Parathyroid adenoma (tissue), 2 donors: ENCODE data around the gene TRMT1.

Source experiments
- H2AFZ ChIP-seq: fragments of 300-600 bp; sonication (generic); one replicate; pipeline ENCODE4 v1.7.0; 2017; ENCODE audit warnings: antibody characterized with exemption, mild to moderate bottlenecking
- H3K27ac ChIP-seq: fragments of 300-600 bp; sonication (generic); one replicate; pipeline ENCODE4 v1.7.0; 2017
- H3K27me3 ChIP-seq: fragments of 300-600 bp; sonication (generic); one replicate; pipeline ENCODE4 v1.7.0; 2017; ENCODE audit warnings: low read length; ENCODE audit not compliant: control insufficient read depth, insufficient read depth
- H3K36me3 ChIP-seq: fragments of 300-600 bp; sonication (generic); one replicate; pipeline ENCODE4 v1.7.0; 2017; ENCODE audit warnings: low read length; ENCODE audit not compliant: control insufficient read depth, insufficient read depth
- H3K4me1 ChIP-seq: fragments of 300-600 bp; sonication (generic); one replicate; pipeline ENCODE4 v1.7.0; 2017; ENCODE audit warnings: control low read depth
- H3K4me2 ChIP-seq: fragments of 300-600 bp; sonication (generic); one replicate; pipeline ENCODE4 v1.7.0; 2017; ENCODE audit warnings: low read length
- H3K4me3 ChIP-seq: fragments of 300-600 bp; sonication (generic); one replicate; pipeline ENCODE4 v1.7.0; 2017; ENCODE audit warnings: low read depth, low read length
- H3K79me2 ChIP-seq: fragments of 300-600 bp; sonication (generic); one replicate; pipeline ENCODE4 v1.7.0; 2017; ENCODE audit warnings: control low read depth
- H3K9ac ChIP-seq: fragments of 300-600 bp; sonication (generic); one replicate; pipeline ENCODE4 v1.7.0; 2017; ENCODE audit warnings: mild to moderate bottlenecking
- H3K9me3 ChIP-seq: fragments of 300-600 bp; sonication (generic); one replicate; pipeline ENCODE4 v1.7.0; 2017; ENCODE audit warnings: low read length; ENCODE audit not compliant: control insufficient read depth
- CTCF ChIP-seq: fragments of 300-600 bp; sonication (generic); IDR thresholded peaks from one replicate; pipeline ENCODE4 v1.7.0; 2017; ENCODE audit warnings: antibody characterized with exemption, mild to moderate bottlenecking
- donor health status: primary hyperparathyroidism.

TRMT1 gene

GRCh38 chr19:13122980-13123957 is 6.7 kb upstream of the TRMT1 start:
- Histone ChIP-seq H3K4me1 (peaks cover 8% of the 10 kb centered on the region), H2AFZ (no peak overlapping the region), H3K4me2 (no peak overlapping the region), H3K36me3 (no peaks in the 10 kb centered on the region), H3K79me2 (peaks cover 31% of the 10 kb centered on the region), H3K9ac (no peak overlapping the region), H3K4me3 (no peak overlapping the region), H3K27me3 (no peaks in the 10 kb centered on the region), H3K27ac (no peak overlapping the region), H3K9me3 (no peaks in the 10 kb centered on the region)
- TF ChIP-seq CTCF = no peak

- TF ChIP-seq CTCF = no peak
- Histone ChIP-seq H3K4me1 (peaks cover 8% of the 10 kb centered on the region), H3K4me3 (no peak overlapping the region), H3K4me2 (no peak overlapping the region), H2AFZ (no peak overlapping the region), H3K36me3 (no peaks in the 10 kb centered on the region), H3K79me2 (peaks cover 28% of the 10 kb centered on the region), H3K9ac (no peak overlapping the region), H3K9me3 (no peaks in the 10 kb centered on the region), H3K27ac (no peak overlapping the region), H3K27me3 (no peaks in the 10 kb centered on the region)
Measured at GRCh38 chr19:13122275-13122878, 5.8 kb upstream of the TRMT1 start.

GRCh38 chr19:13121551-13122274 is 5.2 kb upstream of the TRMT1 start:
- Histone ChIP-seq H3K79me2 (peaks cover 26% of the 10 kb centered on the region), H3K27ac (no peak overlapping the region), H3K9ac (no peak overlapping the region), H3K36me3 (no peaks in the 10 kb centered on the region), H3K4me3 (no peak overlapping the region), H3K27me3 (no peaks in the 10 kb centered on the region), H3K9me3 (no peaks in the 10 kb centered on the region), H3K4me2 (no peak overlapping the region), H3K4me1 (peaks cover 8% of the 10 kb centered on the region), H2AFZ (no peak overlapping the region)
- no peak for TF ChIP-seq CTCF

GRCh38 chr19:13120817-13121216 is 4.3 kb upstream of the TRMT1 start:
- Histone ChIP-seq H3K27me3 (no peaks in the 10 kb centered on the region), H3K4me3 (no peak overlapping the region), H3K9ac (no peak overlapping the region), H3K4me2 (no peak overlapping the region), H3K36me3 (no peaks in the 10 kb centered on the region), H2AFZ (no peak overlapping the region), H3K79me2 (peaks cover 21% of the 10 kb centered on the region), H3K27ac (no peak overlapping the region), H3K4me1 (peaks cover 10% of the 10 kb centered on the region), H3K9me3 (no peaks in the 10 kb centered on the region)
- TF ChIP-seq CTCF = no peak
